NCI-H1092 (cell line): ENCODE data around the gene TMEM212.
"Not testable (repeated sequence)": the region's sequence is repeated elsewhere in the genome, so short reads cannot be mapped to it uniquely, and the experiment has no call there.

ENCODE experiments used
- DNase-seq: peaks from one replicate; lab custom pipeline; 2025; lab: John Stamatoyannopoulos, UW

Gene TMEM212

DNA sequence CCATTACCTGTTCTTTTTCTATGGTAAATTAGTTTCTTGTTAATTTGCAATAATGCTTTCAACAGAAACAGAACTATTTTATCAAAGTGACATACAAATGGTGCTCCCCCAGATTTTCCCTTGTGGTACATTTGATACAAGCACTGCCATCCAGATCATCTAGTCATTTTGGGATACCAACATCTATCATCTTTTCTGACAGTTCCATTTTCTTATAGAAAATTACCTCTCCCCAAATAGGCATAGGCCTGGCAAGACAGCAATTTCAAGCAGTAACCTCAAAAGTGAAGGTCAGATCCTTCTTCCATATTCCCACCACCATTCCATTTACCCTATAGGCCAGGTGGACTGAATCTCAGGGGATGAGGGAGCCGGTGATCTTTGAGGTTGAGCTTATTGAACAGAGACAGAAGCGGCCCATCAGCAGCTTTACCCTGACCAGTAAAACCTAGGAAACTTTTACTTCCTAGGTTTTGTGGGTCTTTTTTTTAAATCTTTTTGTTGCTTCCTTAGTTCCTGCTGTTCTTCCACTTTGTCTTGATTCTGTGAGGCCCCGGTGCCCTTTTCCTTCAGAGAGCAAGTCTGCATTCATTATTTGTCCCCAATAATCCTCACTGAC lies 29.8 kb upstream of the TMEM212 start:
- no peak for DNase-seq

GRCh38 chr3:171813897-171814460 lies 29.2 kb upstream of the TMEM212 start:
- no peak for DNase-seq

DNA sequence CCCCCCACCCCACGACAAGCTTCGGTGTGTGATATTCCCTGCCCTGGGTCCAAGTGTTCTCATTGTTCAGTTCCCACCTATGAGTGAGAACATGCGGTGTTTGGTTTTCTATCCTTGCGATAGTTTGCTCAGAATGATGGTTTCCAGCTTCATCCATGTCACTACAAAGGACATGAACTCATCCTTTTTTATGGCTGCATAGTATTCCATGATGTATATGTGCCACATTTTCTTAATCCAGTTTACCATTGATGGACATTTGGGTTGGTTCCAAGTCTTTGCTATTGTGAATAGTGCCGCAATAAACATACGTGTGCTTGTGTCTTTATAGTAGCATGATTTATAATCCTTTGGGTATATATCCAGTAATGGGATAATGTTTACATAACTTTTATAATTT lies 28.5 kb upstream of the TMEM212 start:
- not testable (repeated sequence) for DNase-seq

GRCh38 chr3:171815973-171816595 lies 27.1 kb upstream of the TMEM212 start:
- DNase-seq, result no peak

DNA sequence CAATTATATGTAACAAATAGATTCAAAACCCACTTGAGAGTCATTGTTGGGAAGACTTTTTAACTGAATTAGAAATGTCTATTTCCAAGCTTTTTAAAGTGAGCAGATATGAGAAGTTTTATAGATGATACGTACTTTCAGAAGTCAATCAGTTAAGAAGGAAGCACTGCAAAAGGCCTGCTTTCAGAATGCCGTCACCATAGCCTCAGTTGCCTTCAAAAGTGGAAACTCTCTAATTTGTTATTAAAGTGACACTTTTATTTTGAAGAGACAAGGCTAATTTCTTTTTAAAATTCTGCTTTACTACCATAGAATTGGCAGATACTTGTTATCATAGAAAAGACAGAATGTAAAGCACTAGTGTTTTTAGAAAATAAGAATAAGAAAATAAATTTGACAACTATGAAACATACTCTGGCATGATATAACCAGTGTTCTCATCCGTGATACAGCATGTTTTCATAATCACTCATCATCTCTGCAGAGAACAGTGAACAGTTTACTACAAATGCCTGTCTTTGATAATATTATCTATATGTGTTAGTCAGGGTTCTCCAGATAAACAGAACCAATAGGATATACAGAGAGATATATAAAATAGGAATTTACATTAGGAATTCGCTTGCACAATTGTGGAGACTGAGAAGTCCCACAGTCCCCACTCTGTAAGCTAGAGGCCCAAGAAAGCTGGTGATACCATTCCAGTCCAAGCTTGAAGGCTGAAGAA lies 25.9 kb upstream of the TMEM212 start:
- no peak for DNase-seq

- no peak for DNase-seq
These were observed 22.1 kb upstream of the TMEM212 start for GRCh38 chr3:171821044-171821443.

GRCh38 chr3:171821778-171822358 lies 21.3 kb upstream of the TMEM212 start:
- DNase-seq, result no peak

DNA sequence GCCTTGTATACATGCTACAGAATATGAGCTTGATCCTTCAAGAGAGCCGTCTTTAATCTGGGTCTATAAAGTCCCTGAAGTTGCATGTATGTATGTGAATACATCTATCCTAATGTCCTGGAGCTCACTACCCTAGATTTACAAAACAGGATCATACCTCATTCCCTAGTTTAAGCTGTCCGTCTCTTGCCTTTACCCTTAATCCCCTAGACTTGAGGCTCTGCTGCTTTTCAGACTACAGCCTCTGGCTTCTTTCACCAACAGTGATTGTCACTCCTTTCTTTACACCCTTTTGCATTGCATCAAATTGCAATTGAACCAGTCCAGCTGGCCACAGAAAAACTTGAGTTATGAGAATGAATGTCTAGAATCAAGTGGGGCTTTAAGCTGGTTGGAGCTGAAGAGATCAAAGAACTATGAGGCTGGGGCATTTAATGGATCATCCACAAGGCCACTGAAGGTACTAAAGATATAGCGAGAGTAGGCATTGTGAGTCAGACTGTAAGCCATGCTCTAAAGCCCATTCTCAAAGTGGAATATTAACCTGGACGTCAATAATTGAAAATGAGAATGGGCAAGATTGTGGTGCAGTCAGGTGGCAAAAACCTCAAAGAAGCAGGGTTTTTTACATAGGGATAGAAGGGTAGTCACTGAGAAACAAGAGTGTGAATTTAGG lies 20.6 kb upstream of the TMEM212 start:
- no peak for DNase-seq

GRCh38 chr3:171824116-171824515 lies 19.0 kb upstream of the TMEM212 start:
- DNase-seq, result no peak

GRCh38 chr3:171824824-171825221 lies 18.3 kb upstream of the TMEM212 start:
- DNase-seq, result no peak

DNA sequence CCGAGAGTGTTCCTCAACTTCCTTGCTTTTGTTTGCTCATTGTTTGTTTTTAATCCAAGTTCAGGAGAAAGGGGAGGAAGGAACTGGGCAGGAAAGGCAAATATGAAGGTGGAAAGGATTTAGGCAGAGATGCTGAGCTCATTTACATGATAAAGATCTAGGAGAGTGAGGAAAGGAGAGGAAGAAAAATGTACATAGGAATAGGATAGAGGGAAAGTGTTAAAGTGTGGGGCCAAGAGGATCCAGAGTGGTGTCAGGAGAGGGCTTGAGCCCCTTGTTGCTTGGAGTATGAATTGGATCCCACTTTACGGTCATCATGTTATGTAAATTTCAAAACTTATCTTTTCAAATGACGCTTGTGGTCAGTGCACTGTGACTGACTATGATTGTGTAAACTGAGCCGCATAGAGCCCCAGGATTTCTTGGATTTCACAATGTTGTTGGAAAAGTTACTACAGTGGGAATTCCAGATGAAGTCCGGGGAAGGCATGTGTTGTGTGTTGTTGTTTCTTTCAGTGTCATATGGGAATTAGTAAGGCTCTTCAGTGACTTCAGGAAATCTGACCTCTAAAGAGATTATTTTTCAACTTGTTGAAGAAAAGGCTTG lies 17.8 kb upstream of the TMEM212 start:
- DNase-seq, result no peak

- DNase-seq, result no peak
These were observed 15.8 kb upstream of the TMEM212 start for GRCh38 chr3:171827385-171827784.

DNA sequence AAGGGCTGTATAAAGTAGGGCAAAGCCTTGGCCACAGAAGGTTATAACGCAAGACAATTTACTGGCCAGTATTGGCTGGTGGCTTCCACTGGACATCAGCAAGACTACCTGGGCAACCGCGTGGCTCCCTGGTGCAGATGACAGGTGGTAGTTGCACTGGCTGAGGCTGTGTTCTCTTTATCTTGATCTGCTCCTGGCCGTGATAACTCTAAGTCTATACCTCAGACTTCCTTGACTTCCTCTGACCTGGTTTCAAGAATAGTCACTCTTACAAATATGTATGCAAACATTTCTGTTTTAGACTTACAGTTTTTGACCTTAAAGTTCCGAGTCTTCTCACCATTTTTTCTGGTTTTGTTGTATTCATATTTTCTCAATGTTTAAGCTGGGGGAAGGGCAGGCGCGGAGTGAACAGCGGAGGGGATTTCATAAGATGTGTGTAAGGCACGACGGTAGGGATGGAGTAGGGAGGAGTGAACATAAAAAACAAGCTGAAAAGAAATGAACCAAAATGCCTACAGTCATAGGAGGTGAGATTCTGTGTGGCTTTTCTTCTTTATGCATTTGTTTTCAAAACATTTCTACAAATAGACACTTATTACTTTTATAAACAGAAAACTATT lies 15.2 kb upstream of the TMEM212 start:
- DNase-seq, result no peak

- no peak for DNase-seq
These were observed 14.0 kb upstream of the TMEM212 start for GRCh38 chr3:171828902-171829770.

- peak; percentile 23 for DNase-seq
These were observed 13.2 kb upstream of the TMEM212 start for GRCh38 chr3:171829841-171830517.

GRCh38 chr3:171830518-171830875 lies 12.7 kb upstream of the TMEM212 start:
- no peak for DNase-seq

DNA sequence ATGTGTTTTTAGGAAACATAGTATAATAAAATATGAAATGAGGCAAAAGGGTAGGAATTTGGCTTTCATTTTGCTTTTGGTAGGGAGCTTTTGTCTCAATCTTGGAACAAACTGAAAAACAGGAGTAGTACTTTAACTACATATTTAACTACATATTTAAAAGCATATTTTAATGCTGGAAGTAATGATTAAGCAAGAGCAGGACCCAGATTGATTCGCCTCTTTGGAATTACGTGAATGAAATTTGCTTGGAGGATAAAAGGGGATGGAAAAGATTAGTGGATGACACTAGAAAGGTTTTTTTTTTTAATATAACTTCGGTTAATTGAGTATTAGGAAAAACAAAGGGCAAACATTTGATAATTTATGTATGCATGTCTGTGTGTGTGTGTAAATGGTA lies 11.2 kb upstream of the TMEM212 start:
- DNase-seq, result no peak

DNA sequence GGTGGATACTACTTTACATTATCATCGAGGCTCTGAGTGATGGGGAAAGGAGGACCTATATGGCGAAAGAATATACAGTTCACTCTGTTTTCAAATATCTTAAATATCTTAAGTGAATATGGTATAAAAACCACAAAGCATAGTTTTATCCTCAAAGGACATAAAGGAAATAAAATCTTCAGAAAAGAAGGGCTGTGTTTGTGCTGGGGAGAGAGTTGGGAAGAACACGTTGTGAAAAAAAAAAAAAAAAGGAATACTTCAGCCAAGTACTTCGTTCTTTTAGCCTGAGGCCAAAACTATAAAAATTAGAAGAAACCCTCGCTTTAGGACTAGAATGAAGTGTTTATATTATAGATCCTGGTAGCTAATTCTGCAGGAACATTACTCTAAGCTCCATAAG lies 10.2 kb upstream of the TMEM212 start:
- DNase-seq, result no peak

DNA sequence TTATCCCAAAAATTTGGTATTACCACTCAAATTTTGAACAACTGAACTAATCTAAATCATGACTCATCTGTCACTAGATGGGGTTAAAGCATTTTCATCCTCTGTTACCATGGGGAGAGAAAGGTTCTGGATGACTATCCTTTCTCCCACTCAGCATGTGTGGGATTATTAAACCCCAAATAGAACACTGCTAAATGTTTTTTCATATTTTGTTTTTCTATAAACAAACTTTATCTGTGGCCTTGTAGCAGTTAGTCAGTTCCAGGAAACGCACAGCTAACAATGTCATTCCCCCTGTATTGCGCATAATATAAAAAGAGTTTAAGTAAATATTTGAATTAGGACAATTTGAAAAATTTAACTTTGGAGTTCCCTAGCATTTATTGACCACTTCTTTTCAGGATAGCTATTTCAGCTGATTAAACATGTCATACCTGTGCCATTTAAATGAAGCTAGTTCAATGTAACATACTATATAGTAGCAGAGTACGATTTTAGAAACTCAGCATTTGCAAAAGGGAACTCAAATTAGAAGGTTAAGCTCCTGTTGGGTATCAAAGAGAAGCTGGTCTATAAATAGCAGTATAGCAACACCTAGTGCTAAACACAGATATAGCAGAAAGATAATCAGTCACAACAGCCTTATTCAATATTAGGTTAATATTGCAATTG lies 9.2 kb upstream of the TMEM212 start:
- no peak for DNase-seq
